Measurements from ENCODE around the gene SFMBT2. TPM values are rescaled to one million over a fixed set of nuclear protein-coding genes. Genes with fewer than 3 reads are reported as not detected.
"Not testable (repeated sequence)": the region's sequence is repeated elsewhere in the genome, so short reads cannot be mapped to it uniquely, and the experiment has no call there.

The SFMBT2 gene
- total and polyA plus RNA-seq, 10 donors = 4.4 to 47.7 (median 34.8) TPM

DNA sequence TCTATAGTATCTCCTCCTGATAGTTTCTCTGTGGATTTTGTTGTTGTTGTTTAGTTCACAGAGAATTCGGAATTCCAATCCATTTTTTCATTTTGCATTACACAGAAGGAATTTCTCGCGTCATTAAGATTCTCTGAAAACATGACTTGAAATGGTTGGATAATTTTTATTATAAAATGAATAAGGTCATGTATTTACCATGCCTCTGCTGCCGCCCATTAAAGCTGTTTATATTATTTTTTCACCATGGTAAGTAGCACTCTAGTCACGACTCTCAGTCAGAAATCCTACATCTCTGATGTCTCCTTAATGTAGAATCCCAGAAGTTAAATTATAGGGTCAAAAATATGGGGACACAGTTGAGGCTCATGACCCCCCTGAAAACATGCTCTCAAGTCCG is 19.1 kb downstream of the SFMBT2 start:
- no peak for DNase-seq
- H3K4me1 ChIP-seq = peaks cover 13 to 48% (median 21%) of the 10 kb centered on the region in 6 donors
- no peak overlapping the region for H3K27ac ChIP-seq
- intact Hi-C loops (cut with DNase I; ENCODE audit: low total_unique reads) = no loop called here
- H3K9me3 ChIP-seq = no peaks in the 10 kb centered on the region
- H3K27me3 ChIP-seq (replicated peaks in 1 of 7) = no peaks in the 10 kb centered on the region
- peaks cover 0 to 12% (median 0%) of the 10 kb centered on the region in 6 donors for H3K36me3 ChIP-seq
- 93 to 98% (median 94%) methylated on average over 6 of the region's 6 CpGs for WGBS, 5 donors
- H3K4me3 ChIP-seq = no peak overlapping the region
- TF ChIP-seq, protein P1, sequence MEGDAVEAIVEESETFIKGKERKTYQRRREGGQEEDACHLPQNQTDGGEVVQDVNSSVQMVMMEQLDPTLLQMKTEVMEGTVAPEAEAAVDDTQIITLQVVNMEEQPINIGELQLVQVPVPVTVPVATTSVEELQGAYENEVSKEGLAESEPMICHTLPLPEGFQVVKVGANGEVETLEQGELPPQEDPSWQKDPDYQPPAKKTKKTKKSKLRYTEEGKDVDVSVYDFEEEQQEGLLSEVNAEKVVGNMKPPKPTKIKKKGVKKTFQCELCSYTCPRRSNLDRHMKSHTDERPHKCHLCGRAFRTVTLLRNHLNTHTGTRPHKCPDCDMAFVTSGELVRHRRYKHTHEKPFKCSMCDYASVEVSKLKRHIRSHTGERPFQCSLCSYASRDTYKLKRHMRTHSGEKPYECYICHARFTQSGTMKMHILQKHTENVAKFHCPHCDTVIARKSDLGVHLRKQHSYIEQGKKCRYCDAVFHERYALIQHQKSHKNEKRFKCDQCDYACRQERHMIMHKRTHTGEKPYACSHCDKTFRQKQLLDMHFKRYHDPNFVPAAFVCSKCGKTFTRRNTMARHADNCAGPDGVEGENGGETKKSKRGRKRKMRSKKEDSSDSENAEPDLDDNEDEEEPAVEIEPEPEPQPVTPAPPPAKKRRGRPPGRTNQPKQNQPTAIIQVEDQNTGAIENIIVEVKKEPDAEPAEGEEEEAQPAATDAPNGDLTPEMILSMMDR (IDR thresholded peaks at IDR 0.05 in 8 of 11, conservative IDR thresholded peaks at IDR 0.05 in 3 of 11) = no peak

DNA sequence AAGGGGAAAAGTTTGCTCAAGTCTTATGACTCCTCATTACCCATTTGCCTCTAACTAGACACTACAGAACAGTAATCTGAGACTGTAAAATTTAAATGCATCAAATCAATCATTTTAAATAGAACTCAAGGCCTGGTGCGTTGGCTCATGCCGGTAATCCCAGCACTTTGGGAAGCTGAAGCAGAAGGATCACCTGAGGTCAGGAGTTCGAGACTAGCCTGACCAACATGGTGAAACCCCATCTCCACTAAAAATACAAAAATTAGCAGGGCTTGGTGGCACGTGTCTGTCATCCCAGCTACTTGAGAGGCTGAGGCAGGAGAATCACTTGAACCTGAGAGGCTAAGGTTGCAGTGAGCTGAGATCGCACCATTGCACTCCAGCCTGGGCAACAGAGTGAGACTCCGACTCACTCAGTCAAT is 20.1 kb downstream of the SFMBT2 start:
- intact Hi-C loops (cut with DNase I; ENCODE audit: low total_unique reads); H3K4me3 ChIP-seq: not testable (repeated sequence)
- 90 to 94% (median 93%) methylated on average over 6 of the region's 6 CpGs for WGBS, 5 donors

DNA sequence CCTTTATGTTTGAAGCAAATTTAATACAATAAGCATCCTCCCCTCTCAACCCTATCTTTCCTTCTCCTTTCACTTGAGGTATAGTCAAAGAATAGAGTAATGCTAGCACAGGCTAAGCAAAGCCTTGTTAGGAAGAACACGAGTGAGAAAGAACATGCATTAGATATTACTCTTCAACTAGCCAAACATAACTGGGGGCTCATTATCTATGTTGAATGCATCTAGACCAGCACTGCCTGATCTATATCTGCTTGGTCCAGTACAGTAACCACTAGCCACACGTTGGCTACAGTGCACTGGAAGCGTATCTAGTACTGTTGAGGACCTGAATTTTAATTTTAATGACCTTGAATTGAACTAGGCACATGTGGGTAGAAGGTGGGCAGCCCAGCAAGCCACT is 21.0 kb downstream of the SFMBT2 start:
- Histone ChIP-seq H3K27ac (peak overlapping the region in 2 of 8 donors; percentile 19 to 49), H3K27me3 (replicated peaks in 1 of 7) (no peaks in the 10 kb centered on the region), H3K4me1 (peaks cover 13 to 48% (median 21%) of the 10 kb centered on the region in 6 donors), H3K4me3 (no peak overlapping the region), H3K36me3 (peaks cover 0 to 9% (median 0%) of the 10 kb centered on the region in 6 donors), H3K9me3 (no peaks in the 10 kb centered on the region)
- 72 to 95% (median 76%) methylated on average over 3 of the region's 3 CpGs for WGBS, 5 donors
- intact Hi-C loops (cut with DNase I; ENCODE audit: low total_unique reads) = no loop called here
- DNase-seq = no peak
- TF ChIP-seq POLR2AphosphoS5 (IDR thresholded peaks at IDR 0.05) (no peak), POLR2A (IDR thresholded peaks at IDR 0.05) (no peak)
- TF ChIP-seq, protein P1 (IDR thresholded peaks at IDR 0.05 in 8 of 11, conservative IDR thresholded peaks at IDR 0.05 in 3 of 11) = no peak

More for the DNA sequence above, 20.1 kb downstream of the SFMBT2 start:
- Histone ChIP-seq H3K4me1 (peaks cover 13 to 48% (median 21%) of the 10 kb centered on the region in 6 donors), H3K36me3 (peaks cover 0 to 12% (median 0%) of the 10 kb centered on the region in 6 donors)
- H3K27ac ChIP-seq; H3K27me3 ChIP-seq (replicated peaks in 1 of 7); H3K9me3 ChIP-seq; DNase-seq: not testable (repeated sequence)

DNA sequence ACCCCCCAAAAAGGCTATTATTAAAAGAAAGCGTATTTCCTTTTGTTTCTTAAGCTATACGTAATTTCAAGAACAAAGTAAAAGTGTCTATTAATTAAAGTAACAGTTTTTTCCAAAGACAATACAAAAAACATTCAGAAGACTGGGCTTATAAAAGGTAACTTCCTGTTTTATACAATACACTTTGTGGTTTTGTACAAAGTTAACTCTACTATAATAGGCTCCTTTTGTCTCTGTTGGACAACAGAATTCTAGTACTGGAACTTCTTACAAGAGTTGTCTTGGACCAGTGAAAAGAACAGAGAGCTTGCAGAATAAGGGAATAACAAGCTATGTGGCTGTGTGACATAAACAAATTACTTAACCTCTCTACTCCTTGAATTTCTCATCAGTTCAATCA is 21.5 kb downstream of the SFMBT2 start:
- H3K4me3 ChIP-seq = no peak overlapping the region
- no peak for DNase-seq
- 42 to 58% (median 53%) methylated on average over 2 of the region's 2 CpGs for WGBS, 5 donors
- H3K9me3 ChIP-seq = no peaks in the 10 kb centered on the region
- no peak for TF ChIP-seq POLR2A (IDR thresholded peaks at IDR 0.05)
- TF ChIP-seq, protein P1 (IDR thresholded peaks at IDR 0.05 in 8 of 11, conservative IDR thresholded peaks at IDR 0.05 in 3 of 11) = no peak
- no peak for TF ChIP-seq POLR2AphosphoS5 (IDR thresholded peaks at IDR 0.05)
- no peaks in the 10 kb centered on the region for H3K27me3 ChIP-seq (replicated peaks in 1 of 7)
- H3K4me1 ChIP-seq = peaks cover 13 to 43% (median 21%) of the 10 kb centered on the region in 6 donors
- peak overlapping the region in 2 of 8 donors; percentile 44 to 49 for H3K27ac ChIP-seq
- H3K36me3 ChIP-seq = peaks cover 0 to 5% (median 0%) of the 10 kb centered on the region in 6 donors
- intact Hi-C loops (cut with DNase I; ENCODE audit: low total_unique reads) = no loop called here

DNA sequence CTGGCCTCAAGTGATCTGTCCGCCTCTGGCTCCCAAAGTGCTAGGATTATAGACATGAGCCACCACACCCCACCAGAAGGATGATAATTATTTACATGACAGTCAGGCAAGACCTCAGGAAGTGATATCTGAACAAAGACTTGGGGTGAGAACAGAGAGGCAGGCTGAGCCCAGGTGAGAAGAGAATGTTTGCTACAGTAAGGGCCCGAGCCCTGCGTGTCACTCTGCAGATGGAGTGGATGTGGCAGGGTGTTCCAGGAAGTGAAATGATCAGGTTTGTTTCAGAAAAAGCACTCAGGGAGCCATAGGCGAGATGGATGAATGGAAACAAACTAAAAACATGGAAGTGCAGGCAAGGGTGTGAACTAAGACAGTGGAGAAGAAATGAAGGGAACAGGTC is 22.2 kb downstream of the SFMBT2 start:
- H3K36me3 ChIP-seq = peaks cover 0 to 5% (median 0%) of the 10 kb centered on the region in 6 donors
- intact Hi-C loops (cut with DNase I; ENCODE audit: low total_unique reads) = no loop called here
- TF ChIP-seq, protein P1 (IDR thresholded peaks at IDR 0.05 in 8 of 11, conservative IDR thresholded peaks at IDR 0.05 in 3 of 11) = no peak
- no peak for TF ChIP-seq POLR2AphosphoS5 (IDR thresholded peaks at IDR 0.05)
- TF ChIP-seq POLR2A (IDR thresholded peaks at IDR 0.05) = no peak

DNA sequence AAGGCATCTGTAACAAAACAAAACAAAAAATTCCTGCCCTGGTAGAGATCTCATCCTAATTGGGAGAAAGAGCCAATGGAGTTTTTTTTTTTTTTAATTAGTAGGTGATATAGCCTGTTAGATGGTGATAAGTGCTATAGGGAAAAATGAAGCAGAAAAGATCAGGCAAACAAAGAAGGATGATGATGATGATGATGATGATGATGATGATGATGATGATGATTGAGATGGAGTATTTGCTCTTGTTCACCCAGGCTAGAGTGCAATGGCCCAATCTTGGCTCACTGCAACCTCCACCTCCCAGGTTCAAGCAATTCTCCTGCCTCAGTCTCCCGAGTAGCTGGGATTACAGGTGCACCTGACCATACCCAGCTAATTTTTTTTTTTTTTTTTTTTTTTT is 22.7 kb downstream of the SFMBT2 start:
- H3K9me3 ChIP-seq; H3K36me3 ChIP-seq; DNase-seq; intact Hi-C loops (cut with DNase I; ENCODE audit: low total_unique reads); H3K27me3 ChIP-seq (replicated peaks in 1 of 7); H3K4me3 ChIP-seq: not testable (repeated sequence)
- WGBS, 5 donors = 91 to 100% (median 95%) methylated on average over 1 of the region's 1 CpG
- H3K4me1 ChIP-seq = peaks cover 13 to 37% (median 21%) of the 10 kb centered on the region in 6 donors
- H3K27ac ChIP-seq = peak overlapping the region in 2 of 8 donors; percentile 44 to 49

More for the DNA sequence above, 22.2 kb downstream of the SFMBT2 start:
- H3K27me3 ChIP-seq (replicated peaks in 1 of 7) = no peaks in the 10 kb centered on the region
- 67 to 87% (median 77%) methylated on average over 4 of the region's 4 CpGs for WGBS, 5 donors
- no peak overlapping the region for H3K4me3 ChIP-seq
- peak overlapping the region in 4 of 8 donors; percentile 13 to 49 (median 30) for H3K27ac ChIP-seq
- H3K9me3 ChIP-seq = no peaks in the 10 kb centered on the region
- H3K4me1 ChIP-seq = peaks cover 13 to 37% (median 21%) of the 10 kb centered on the region in 6 donors
- DNase-seq = no peak

All from spleen (tissue), 11 donors.